ENCODE data around the gene PLXNA2.

DNA sequence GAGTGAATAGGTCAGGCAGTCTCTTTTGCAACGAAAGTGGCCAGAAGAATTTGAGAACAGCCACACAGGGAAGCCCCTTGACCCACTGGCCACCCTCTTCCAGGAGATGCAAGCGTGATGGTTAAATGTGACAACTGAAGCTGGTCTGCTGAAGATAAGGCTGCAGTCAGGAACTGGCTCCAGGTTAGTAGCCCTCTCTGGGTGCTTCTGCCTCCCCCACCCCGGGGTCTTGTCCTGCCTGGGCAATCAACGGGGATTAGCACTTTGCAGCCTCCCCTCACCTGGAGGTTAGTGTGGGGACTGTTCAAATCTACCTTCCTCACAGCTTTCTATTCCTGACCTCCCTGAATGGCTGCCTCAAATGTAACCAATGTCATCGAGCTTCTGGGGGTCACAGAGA is 125.9 kb downstream of the PLXNA2 start:
- TF ChIP-seq, protein P1, sequence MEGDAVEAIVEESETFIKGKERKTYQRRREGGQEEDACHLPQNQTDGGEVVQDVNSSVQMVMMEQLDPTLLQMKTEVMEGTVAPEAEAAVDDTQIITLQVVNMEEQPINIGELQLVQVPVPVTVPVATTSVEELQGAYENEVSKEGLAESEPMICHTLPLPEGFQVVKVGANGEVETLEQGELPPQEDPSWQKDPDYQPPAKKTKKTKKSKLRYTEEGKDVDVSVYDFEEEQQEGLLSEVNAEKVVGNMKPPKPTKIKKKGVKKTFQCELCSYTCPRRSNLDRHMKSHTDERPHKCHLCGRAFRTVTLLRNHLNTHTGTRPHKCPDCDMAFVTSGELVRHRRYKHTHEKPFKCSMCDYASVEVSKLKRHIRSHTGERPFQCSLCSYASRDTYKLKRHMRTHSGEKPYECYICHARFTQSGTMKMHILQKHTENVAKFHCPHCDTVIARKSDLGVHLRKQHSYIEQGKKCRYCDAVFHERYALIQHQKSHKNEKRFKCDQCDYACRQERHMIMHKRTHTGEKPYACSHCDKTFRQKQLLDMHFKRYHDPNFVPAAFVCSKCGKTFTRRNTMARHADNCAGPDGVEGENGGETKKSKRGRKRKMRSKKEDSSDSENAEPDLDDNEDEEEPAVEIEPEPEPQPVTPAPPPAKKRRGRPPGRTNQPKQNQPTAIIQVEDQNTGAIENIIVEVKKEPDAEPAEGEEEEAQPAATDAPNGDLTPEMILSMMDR (IDR thresholded peaks at IDR 0.05), result no peak
- TF ChIP-seq POLR2A (IDR thresholded peaks at IDR 0.05), result no peak

All from vagina (tissue), 2 donors.